ENCODE data around the gene CCSER1. TPM values are rescaled to one million over a fixed set of nuclear protein-coding genes. Genes with fewer than 3 reads are reported as not detected.

Gene CCSER1
- total and polyA plus RNA-seq, 2 of the 8 experiments (the other 6 are each of a cell fraction or from before 2014, with no cell fraction given) = 0.26 to 0.84 TPM

DNA sequence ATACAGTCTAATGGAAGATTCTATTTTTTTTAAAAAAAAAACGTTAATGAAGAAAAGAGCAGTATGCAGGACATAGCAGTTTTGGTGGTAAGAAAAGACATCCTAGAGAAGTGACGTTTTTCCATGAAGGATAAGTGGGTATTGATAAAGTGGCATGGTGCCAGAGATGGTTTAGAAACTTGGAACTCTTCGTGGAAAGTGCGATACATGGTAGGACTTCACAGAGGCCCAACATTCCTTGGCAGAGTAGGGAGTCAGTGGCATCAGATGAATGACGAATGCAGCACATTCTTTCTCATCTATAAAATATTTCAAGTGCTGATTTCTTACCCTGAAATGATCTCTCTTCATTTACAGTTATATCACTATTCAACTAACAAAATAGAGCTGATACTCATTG lies 298.7 kb downstream of the CCSER1 start:
- no peak for FAIRE-seq
- Histone ChIP-seq H3K27ac (ENCODE audit: low read depth, low read length) (no peak overlapping the region), H3K4me3 (ENCODE audit: extremely low read depth in 1 of 4, insufficient read depth in 2 of 4, low read depth in 3 of 4, low read length in 4 of 4) (no peak overlapping the region), H4K8ac (ENCODE audit: extremely low read depth, insufficient read depth, low read length) (no peak overlapping the region), H3K9me3 (ENCODE audit: insufficient read depth in 2 of 2, low read depth in 1 of 2, low read length in 1 of 2) (no peaks in the 10 kb centered on the region), H3K4me1 (replicated peaks in 1 of 4; ENCODE audit: control insufficient read depth in 3 of 4, insufficient read depth in 4 of 4, low read length in 3 of 4) (0 out of 7 replicates have a peak, but pooled peaks cover 0 to under 1% (median 0%) of the 10 kb centered on the region in 4 experiments), H4K91ac (replicated peaks; ENCODE audit: insufficient read length, low read length) (no peak overlapping the region), H4K20me1 (replicated peaks in 1 of 2; ENCODE audit: control insufficient read depth in 1 of 2, insufficient read depth in 2 of 2, low read length in 2 of 2) (no peaks in the 10 kb centered on the region), H2BK12ac (ENCODE audit: low read depth, low read length) (no peak overlapping the region), H2BK20ac (ENCODE audit: low read length) (no peak overlapping the region), H2AFZ (ENCODE audit: low read length) (no peak overlapping the region), H3K79me2 (ENCODE audit: control insufficient read depth in 1 of 2, insufficient read depth in 2 of 2, low read length in 2 of 2) (no peaks in the 10 kb centered on the region), H3K4me2 (ENCODE audit: insufficient read depth in 1 of 2, low read depth in 2 of 2, low read length in 2 of 2) (no peak overlapping the region), H2BK15ac (ENCODE audit: low read length) (no peak overlapping the region), H3K9ac (replicated peaks in 1 of 4; ENCODE audit: extremely low read depth in 1 of 4, low read depth in 3 of 4, low read length in 3 of 4) (no peak overlapping the region), H3K23ac (ENCODE audit: insufficient read length) (no peak overlapping the region), H3K56ac (replicated peaks; ENCODE audit: insufficient read length, low read depth, low read length) (no peak overlapping the region), H3K79me1 (ENCODE audit: low read depth, low read length) (no peaks in the 10 kb centered on the region), H4K5ac (ENCODE audit: insufficient read length, low read depth, low read length) (no peak overlapping the region), H3K4ac (replicated peaks; ENCODE audit: insufficient read length, low read depth, low read length) (no peak overlapping the region), H3K18ac (ENCODE audit: extremely low read depth, low read length) (no peak overlapping the region), H3K23me2 (ENCODE audit: low read depth, low read length) (no peaks in the 10 kb centered on the region), H2AK5ac (ENCODE audit: low read depth, low read length) (no peak overlapping the region), H3K27me3 (replicated peaks in 1 of 4; ENCODE audit: control insufficient read depth in 3 of 4, extremely low read depth in 1 of 4, insufficient read depth in 3 of 4, low read length in 3 of 4) (no peaks in the 10 kb centered on the region), H3K36me3 (ENCODE audit: control insufficient read depth in 2 of 4, insufficient read depth in 4 of 4, low read length in 3 of 4) (no peaks in the 10 kb centered on the region), H2BK5ac (ENCODE audit: low read depth, low read length) (no peak overlapping the region), H3K14ac (ENCODE audit: insufficient read length) (no peak overlapping the region), H2BK120ac (replicated peaks; ENCODE audit: low read depth, low read length) (no peak overlapping the region)
- 89% methylated on average over 5 of the region's 5 CpGs; no CpG with 5 or more reads in 1 of the 2 experiments for WGBS, 2 experiments (ENCODE audit: extremely low coverage in 1 of 2, insufficient coverage in 1 of 2, insufficient read length in 1 of 2, insufficient replicate concordance in 2 of 2, low coverage in 1 of 2, low lambda C conversion rate in 2 of 2, missing lambda C conversion rate in 1 of 2)
- ChIA-PET CTCF (ENCODE audit: partially characterized antibody) (interaction anchor here (0.6 to 1.1 kb wide), 3 partner anchors 156 to 688 kb away, joined by 3 to 4 read pairs (median 3); no protein-coding TSS in a partner anchor), POLR2A (ENCODE audit: partially characterized antibody) (no interaction called here)
- no peak for DNase-seq (ENCODE audit: low read depth in 1 of 2, low spot score in 2 of 2)
- TF ChIP-seq MAFK (IDR thresholded peaks at IDR 0.05; ENCODE audit: low read depth, low read length) (no peak), HDAC6 (IDR thresholded peaks at IDR 0.05; ENCODE audit: low read depth, low read length) (no peak), CEBPB (IDR thresholded peaks at IDR 0.05; ENCODE audit: low read depth, low read length) (no peak), BRCA1 (IDR thresholded peaks at IDR 0.05; ENCODE audit: low read depth, low read length) (no peak), POU5F1 (IDR thresholded peaks at IDR 0.05; ENCODE audit: low read depth, low read length) (no peak), TAF7 (optimal IDR thresholded peaks at IDR 0.05; ENCODE audit: borderline replicate concordance, low read depth, low read length) (no peak), TAF1 (IDR thresholded peaks at IDR 0.05; ENCODE audit: low read depth, low read length) (no peak), ASH2L (IDR thresholded peaks at IDR 0.05; ENCODE audit: low read length) (no peak), SRF (IDR thresholded peaks at IDR 0.05; ENCODE audit: low read depth, low read length) (no peak), CBX5 (IDR thresholded peaks at IDR 0.05; ENCODE audit: low read depth, low read length) (no peak), KDM4A (IDR thresholded peaks at IDR 0.05; ENCODE audit: low read depth, low read length, severe bottlenecking) (no peak), JUN (IDR thresholded peaks at IDR 0.05; ENCODE audit: low read depth, low read length) (no peak)
